Measurements from ENCODE around the gene TIAM2.

The TIAM2 gene

GRCh38 chr6:155261111-155261900, 266.2 kb downstream of the TIAM2 start:
- Histone ChIP-seq H3K4me2 (ENCODE audit: insufficient read depth, low read length) (no peak overlapping the region), H3K27me3 (ENCODE audit: insufficient read depth, low read length, poor library complexity) (no peaks in the 10 kb centered on the region), H3K9me3 (ENCODE audit: insufficient read depth, low read length, severe bottlenecking) (no peaks in the 10 kb centered on the region), H3K4me3 (ENCODE audit: low read depth in 1 of 2, low read length in 2 of 2) (no peak overlapping the region), H3K79me2 (ENCODE audit: insufficient read depth, low read length) (no peaks in the 10 kb centered on the region), H3K27ac (ENCODE audit: low read length) (no peak overlapping the region), H3K4me1 (ENCODE audit: insufficient read depth, low read length) (no peaks in the 10 kb centered on the region), H4K20me1 (ENCODE audit: insufficient read depth, low read length) (0 out of 2 replicates have a peak, but pooled peaks cover 2% of the 10 kb centered on the region), H3K36me3 (ENCODE audit: insufficient read depth, low read length) (peaks cover 58% of the 10 kb centered on the region), H2AFZ (ENCODE audit: low read depth, low read length) (no peak overlapping the region), H3K9ac (ENCODE audit: low read depth, low read length) (no peak overlapping the region)
- no peak for TF ChIP-seq CTCF (IDR thresholded peaks at IDR 0.05; ENCODE audit: borderline replicate concordance, extremely low read depth, low read length, poor library complexity, severe bottlenecking)
- no peak for TF ChIP-seq EZH2 (IDR thresholded peaks at IDR 0.05; ENCODE audit: borderline replicate concordance, low read depth, low read length, severe bottlenecking)
- DNase-seq (no peak), ATAC-seq (ENCODE audit: insufficient read depth, low read depth) (no peak)

- no peak overlapping the region for H3K4me2 ChIP-seq (ENCODE audit: insufficient read depth, low read length)
- peaks cover 4% of the 10 kb centered on the region; the same call in 1 of the 2 replicates for H3K79me2 ChIP-seq (ENCODE audit: insufficient read depth, low read length)
- TF ChIP-seq EZH2 (IDR thresholded peaks at IDR 0.05; ENCODE audit: borderline replicate concordance, low read depth, low read length, severe bottlenecking) (no peak), CTCF (IDR thresholded peaks at IDR 0.05; ENCODE audit: borderline replicate concordance, extremely low read depth, low read length, poor library complexity, severe bottlenecking) (no peak)
These were observed 267.5 kb downstream of the TIAM2 start for GRCh38 chr6:155262655-155263054.

GRCh38 chr6:155263373-155264063, 268.4 kb downstream of the TIAM2 start, which contains the start of gene CLDN20:
CLDN20 (plus strand) TSS chr6:155264013; CDS start chr6:155275720, 11,707 bp downstream.
- Histone ChIP-seq H4K20me1 (ENCODE audit: insufficient read depth, low read length) (0 out of 2 replicates have a peak, but pooled peaks cover 2% of the 10 kb centered on the region), H3K4me2 (ENCODE audit: insufficient read depth, low read length) (no peak within 1 kb of the TSS), H3K4me1 (ENCODE audit: insufficient read depth, low read length) (no peaks in the 10 kb centered on the region), H3K27ac (ENCODE audit: low read length) (no peak within 1 kb of the TSS), H3K79me2 (ENCODE audit: insufficient read depth, low read length) (peaks cover 4% of the 10 kb centered on the region; the same call in 1 of the 2 replicates), H2AFZ (ENCODE audit: low read depth, low read length) (no peak within 1 kb of the TSS), H3K9ac (ENCODE audit: low read depth, low read length) (no peak within 1 kb of the TSS), H3K9me3 (ENCODE audit: insufficient read depth, low read length, severe bottlenecking) (no peaks in the 10 kb centered on the region), H3K4me3 (ENCODE audit: low read depth in 1 of 2, low read length in 2 of 2) (no peak within 1 kb of the TSS), H3K36me3 (ENCODE audit: insufficient read depth, low read length) (peaks cover 47% of the 10 kb centered on the region), H3K27me3 (ENCODE audit: insufficient read depth, low read length, poor library complexity) (no peaks in the 10 kb centered on the region)
- ATAC-seq (ENCODE audit: insufficient read depth, low read depth): no peak
- no peak for DNase-seq
- TF ChIP-seq EZH2 (IDR thresholded peaks at IDR 0.05; ENCODE audit: borderline replicate concordance, low read depth, low read length, severe bottlenecking) (no peak), CTCF (IDR thresholded peaks at IDR 0.05; ENCODE audit: borderline replicate concordance, extremely low read depth, low read length, poor library complexity, severe bottlenecking) (no peak)

More at GRCh38 chr6:155262655-155263054, 267.5 kb downstream of the TIAM2 start:
- Histone ChIP-seq H3K9me3 (ENCODE audit: insufficient read depth, low read length, severe bottlenecking) (no peaks in the 10 kb centered on the region), H3K9ac (ENCODE audit: low read depth, low read length) (no peak overlapping the region), H4K20me1 (ENCODE audit: insufficient read depth, low read length) (0 out of 2 replicates have a peak, but pooled peaks cover 2% of the 10 kb centered on the region), H3K36me3 (ENCODE audit: insufficient read depth, low read length) (peaks cover 54% of the 10 kb centered on the region), H3K4me1 (ENCODE audit: insufficient read depth, low read length) (no peaks in the 10 kb centered on the region), H3K27ac (ENCODE audit: low read length) (no peak overlapping the region), H3K4me3 (ENCODE audit: low read depth in 1 of 2, low read length in 2 of 2) (no peak overlapping the region), H3K27me3 (ENCODE audit: insufficient read depth, low read length, poor library complexity) (no peaks in the 10 kb centered on the region), H2AFZ (ENCODE audit: low read depth, low read length) (no peak overlapping the region)
- ATAC-seq (ENCODE audit: insufficient read depth, low read depth) (no peak), DNase-seq (no peak)

All from DND-41 (cell line).